GM21717 (cell line): ENCODE measurements around the gene ERBIN.
"Not testable (repeated sequence)": the region's sequence is repeated elsewhere in the genome, so short reads cannot be mapped to it uniquely, and the experiment has no call there.

Experiments used
- ATAC-seq: cut with Tn5 transposase; IDR thresholded peaks from one replicate; pipeline ENCODE4 v1.9.1; 2021; ENCODE audit warnings: mild to moderate bottlenecking, moderate library complexity; ENCODE audit not compliant: unreplicated experiment

Gene ERBIN

GRCh38 chr5:65926276-65926783, at the start of gene ERBIN:
Gene ERBIN, plus strand, starts transcription at chr5:65926575. Its CDS starts 66,144 bp downstream, at chr5:65992719.
- ATAC-seq = peak; percentile 23

- no peak for ATAC-seq
Observed at GRCh38 chr5:65876970-65877369, 49.4 kb upstream of the ERBIN start.

GRCh38 chr5:65879668-65880256, 46.6 kb upstream of the ERBIN start:
- not testable (repeated sequence) for ATAC-seq

GRCh38 chr5:65880496-65881072, 45.8 kb upstream of the ERBIN start:
- no peak for ATAC-seq

GRCh38 chr5:65882278-65882677, 44.1 kb upstream of the ERBIN start:
- ATAC-seq = no peak

- no peak for ATAC-seq
Observed at GRCh38 chr5:65883461-65883860, 42.9 kb upstream of the ERBIN start.

- ATAC-seq = no peak
Observed at GRCh38 chr5:65886387-65886786, 40.0 kb upstream of the ERBIN start.

- not testable (repeated sequence) for ATAC-seq
Observed at GRCh38 chr5:65892024-65892423, 34.4 kb upstream of the ERBIN start.

- no peak for ATAC-seq
Observed at GRCh38 chr5:65892801-65893200, 33.6 kb upstream of the ERBIN start.

GRCh38 chr5:65893749-65894430, 32.5 kb upstream of the ERBIN start:
- ATAC-seq = no peak

GRCh38 chr5:65895891-65896290, 30.5 kb upstream of the ERBIN start:
- ATAC-seq = no peak

GRCh38 chr5:65900746-65901145, 25.6 kb upstream of the ERBIN start:
- no peak for ATAC-seq

- ATAC-seq = no peak
Observed at GRCh38 chr5:65902104-65902503, 24.3 kb upstream of the ERBIN start.

GRCh38 chr5:65903581-65903980, 22.8 kb upstream of the ERBIN start:
- no peak for ATAC-seq

GRCh38 chr5:65906256-65906655, 20.1 kb upstream of the ERBIN start:
- ATAC-seq = no peak

GRCh38 chr5:65907135-65907534, 19.2 kb upstream of the ERBIN start:
- ATAC-seq = no peak

GRCh38 chr5:65910711-65911110, 15.7 kb upstream of the ERBIN start:
- ATAC-seq = no peak

- no peak for ATAC-seq
Observed at GRCh38 chr5:65912311-65912710, 14.1 kb upstream of the ERBIN start.

GRCh38 chr5:65913519-65913918, 12.9 kb upstream of the ERBIN start:
- no peak for ATAC-seq

GRCh38 chr5:65914641-65915196, 11.7 kb upstream of the ERBIN start:
- ATAC-seq = no peak

- ATAC-seq = not testable (repeated sequence)
Observed at GRCh38 chr5:65915661-65916060, 10.7 kb upstream of the ERBIN start.

GRCh38 chr5:65916066-65916465, 10.3 kb upstream of the ERBIN start:
- no peak for ATAC-seq
